ENCODE results near the gene DSCAM.
"Not testable (repeated sequence)": the region's sequence is repeated elsewhere in the genome, so short reads cannot be mapped to it uniquely, and the experiment has no call there.

Gene DSCAM

DNA sequence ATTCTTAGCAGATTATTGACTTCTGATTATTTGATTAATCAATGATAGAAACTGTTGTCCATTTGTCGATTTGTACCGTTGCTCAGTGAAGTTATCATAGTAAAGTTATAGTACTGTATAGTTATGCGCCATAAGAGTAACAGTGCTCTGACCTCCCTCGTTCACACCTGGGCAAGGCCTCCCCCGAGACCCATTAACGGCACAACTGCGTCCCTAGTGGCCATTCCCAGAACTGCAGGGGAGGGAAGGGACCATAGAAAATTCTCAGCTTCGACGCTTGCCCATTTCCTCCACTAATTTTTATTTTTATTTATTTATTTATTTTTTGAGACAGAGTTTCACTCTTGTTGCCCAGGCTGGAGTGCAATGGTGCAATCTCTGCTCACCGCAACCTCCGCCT is 334.4 kb downstream of the DSCAM start:
- DNase-seq = no peak

DNA sequence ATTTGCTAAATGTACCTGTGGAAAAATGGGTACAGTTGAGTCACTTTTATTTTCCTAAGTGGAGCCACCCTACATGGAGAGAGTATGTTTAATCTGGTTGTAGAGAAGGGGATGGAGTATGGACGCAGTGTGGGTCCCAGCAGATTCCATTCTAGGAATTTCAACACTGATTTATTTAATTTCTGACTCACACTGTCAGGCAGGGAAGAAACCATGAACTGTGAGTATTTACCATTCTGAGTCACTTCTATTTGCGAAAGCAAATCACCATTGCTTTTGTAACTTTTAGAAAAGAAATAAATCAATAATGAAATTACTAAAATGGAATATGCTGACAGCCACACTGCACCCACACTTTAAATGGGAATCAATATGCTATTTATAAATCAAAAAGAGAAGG is 339.0 kb downstream of the DSCAM start:
- no peak for DNase-seq

DNA sequence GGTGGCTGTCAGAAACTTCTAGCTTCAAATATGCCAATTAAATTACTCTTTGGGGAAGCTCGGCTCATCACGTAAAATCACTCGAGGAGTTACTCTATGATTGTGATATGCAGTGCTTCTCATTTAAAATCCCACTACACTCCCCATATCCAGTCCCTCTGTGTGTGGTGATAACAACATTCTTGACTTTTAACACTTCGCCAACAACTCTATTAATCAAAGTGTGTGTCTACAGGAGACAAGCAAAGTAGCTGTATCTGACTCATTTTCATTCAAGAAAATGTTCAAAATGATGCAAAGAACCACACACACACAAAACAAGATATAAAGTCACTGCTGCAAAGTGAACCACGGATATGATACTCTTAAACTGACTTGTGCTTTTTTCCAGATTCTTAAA is 341.3 kb downstream of the DSCAM start:
- DNase-seq = no peak

DNA sequence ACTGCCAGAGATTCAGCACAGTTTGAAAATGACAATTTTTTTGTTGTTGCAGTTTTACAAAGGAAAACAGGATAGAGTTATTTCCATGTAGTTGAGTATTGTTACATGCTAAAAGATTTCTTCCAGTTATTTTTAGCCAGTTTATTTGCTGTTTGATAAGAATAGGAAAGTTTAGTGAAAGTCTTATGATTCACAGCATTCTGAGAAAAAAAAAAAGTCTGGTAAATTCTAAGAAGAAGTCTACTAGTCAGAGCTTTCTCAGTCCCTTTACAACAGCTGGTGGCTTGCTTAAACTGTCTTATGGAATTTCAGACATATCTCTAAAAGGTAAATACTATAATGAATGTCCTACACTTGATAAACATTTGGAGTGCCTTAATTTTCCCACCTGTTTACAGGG is 341.7 kb downstream of the DSCAM start:
- DNase-seq = no peak

DNA sequence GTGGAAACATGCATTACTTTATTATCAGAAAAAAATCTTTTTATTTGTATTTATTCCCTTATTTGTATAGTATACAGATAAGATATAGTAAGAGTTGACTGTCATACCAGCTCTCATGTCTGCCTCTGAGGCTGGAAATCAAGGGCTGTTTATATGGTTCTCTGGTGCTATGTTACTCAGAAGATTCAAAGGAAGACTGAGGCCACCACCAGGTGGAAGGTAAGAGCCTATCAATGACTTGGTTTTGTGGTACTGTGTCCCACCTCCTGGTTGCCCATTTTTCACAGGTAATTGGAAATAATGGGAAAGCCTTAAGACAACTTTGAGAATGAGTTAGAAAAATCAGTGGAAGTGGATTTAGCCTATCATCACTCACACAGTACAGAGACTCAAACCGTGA is 342.1 kb downstream of the DSCAM start:
- DNase-seq = no peak

DNA sequence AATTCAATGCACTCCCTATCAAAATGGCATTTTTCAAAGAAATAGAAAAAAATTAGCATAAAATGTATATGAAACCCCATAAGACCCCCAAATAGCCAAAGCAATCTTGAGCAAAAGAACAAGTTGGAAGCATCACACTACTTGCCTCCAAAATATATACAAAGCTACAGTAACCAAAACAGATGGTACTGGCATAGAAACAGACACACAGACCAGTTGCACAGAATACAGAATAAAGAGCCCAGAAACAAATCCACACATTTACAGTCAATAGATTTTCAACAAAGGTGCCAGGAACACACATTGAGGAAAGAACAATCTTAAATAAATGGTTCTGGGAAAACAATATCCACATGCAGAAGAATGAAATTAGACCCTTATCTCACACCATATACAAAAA is 350.8 kb downstream of the DSCAM start:
- no peak for DNase-seq

DNA sequence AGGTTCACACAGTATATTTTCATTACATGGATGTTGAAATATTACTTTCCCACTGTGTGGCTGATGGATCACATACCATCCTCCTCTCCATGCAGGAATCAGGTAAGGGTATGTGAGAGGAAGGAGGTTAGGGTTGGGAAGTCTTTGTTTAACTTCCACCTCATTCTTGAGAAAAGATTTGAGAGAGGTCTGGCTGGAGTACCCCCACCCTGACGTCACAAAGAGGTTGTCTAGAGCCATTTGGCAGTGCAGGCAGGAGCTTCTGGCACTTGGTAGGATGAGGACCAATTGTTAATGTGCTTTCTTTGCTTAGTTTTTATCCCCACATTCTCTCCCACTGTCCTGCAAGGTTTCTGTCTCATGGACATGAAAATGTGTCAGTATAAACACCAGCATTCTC is 356.6 kb downstream of the DSCAM start:
- DNase-seq = no peak

DNA sequence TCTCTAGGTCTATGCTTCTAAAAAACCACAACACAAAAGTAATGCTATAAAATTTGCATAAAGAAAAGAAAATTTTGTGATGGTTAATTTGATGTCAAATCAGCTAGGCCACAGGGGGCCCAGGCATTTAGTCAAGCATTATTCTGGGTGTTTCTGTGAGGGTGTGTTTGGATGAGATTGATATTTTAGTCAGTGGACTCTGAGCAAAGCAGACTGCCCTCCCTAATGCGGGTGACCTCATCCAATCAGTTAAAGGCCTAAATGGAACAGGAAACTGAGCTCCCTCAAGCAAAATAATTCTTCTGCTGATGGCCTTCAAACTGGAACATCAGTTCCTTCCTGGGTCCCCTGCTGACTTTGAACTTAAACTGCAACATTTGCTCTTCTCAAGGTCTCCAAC is 358.0 kb downstream of the DSCAM start:
- no peak for DNase-seq

DNA sequence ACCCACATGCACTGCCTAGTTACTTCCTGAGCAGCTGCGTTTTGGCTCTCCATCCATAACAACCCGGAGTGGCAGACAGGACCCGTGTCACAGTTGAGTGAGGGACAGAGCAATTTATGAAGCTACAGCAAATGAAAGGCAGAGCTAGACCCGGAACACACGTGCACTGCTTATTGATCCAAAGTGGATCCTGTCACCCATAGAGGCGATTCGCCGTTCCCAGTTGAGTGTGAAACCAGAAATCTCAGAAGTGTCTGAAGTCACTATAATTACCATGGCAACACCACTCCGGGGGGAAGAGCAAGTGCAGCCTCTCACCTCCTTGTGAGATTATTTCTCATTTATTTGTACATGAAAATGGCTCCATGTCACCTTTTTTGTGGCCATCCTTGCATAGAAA is 365.2 kb downstream of the DSCAM start:
- DNase-seq = no peak

DNA sequence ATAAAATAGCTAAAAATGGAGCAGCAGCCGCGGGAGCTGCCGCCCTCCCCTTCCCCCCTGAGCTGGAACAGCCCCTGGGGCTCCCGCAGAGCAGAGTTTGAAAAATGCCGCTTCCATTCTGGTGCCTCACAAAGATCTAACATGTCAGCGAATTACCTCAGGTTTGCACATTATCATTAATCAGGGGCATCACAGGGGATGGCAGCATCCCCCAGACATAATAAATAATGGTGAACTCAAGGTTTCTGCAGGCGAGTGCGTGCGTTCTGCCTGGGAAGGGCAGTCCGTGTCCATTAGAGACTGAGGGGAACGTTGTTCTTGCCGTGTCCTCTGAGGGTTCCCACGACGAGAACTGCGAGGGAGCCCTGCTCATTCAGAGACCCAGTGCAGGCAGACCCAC is 372.4 kb downstream of the DSCAM start:
- DNase-seq = no peak

DNA sequence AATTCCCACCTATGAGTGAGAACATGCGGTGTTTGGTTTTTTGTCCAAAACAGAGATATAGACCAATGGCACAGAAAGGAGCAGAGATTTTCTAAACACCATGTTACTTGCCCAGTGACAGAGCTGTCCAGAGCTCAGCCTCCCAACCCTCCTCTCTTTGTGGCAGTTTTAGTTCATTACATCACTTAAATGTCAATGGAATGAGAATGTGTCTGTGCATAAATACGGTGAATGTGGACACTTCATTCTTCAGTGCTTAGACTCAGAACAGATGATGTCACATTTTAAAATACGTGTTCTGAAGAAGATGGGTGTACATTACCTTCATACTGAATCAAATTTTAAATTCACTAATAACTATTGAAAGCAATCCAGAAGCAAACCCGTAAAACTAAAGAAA is 374.9 kb downstream of the DSCAM start:
- no peak for DNase-seq

DNA sequence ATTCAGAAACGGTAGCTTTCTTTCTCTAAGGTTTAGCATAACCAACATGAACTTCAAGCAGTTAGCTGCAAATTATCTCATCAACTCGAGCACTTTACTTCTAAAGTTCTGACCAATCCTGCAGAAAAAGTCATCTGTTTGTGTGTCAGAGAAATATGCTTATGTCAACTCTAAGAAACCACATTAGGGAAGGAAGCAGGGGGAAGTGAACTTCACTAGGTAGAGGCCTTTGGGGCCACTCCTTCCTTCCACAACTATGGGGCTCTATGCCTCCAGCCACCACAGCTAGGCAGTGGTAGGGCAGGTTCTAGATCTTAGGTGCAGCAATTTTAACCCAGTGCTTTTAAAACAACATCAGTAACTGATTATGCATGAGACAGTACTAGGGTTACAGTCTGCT is 375.9 kb downstream of the DSCAM start:
- DNase-seq = no peak

DNA sequence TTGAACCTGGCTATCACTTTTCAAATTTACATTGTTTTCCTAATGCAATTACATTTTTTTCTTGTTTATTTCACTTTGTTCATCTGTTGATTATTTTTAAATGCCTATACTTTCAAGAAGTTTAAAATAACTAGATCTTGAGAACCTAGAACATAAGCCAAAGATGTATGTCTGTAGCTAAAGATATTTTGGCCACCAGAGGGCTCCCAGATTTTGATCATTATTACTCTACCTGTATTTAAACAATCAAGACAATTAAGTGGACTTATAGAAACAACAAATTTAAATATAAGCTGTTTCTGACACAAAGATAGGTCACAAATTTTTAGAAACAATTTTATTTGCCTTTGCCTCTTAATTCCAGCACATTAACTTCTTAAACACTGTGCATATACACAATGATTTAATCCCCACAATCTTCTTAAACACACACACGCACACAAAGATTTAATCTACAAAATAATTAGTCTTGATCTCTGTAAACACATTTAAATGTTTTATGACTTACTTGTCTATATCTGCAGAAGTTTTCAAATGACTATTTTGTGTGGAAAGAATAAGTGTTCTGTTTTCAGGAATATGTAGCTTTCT is 380.0 kb downstream of the DSCAM start:
- no peak for DNase-seq

DNA sequence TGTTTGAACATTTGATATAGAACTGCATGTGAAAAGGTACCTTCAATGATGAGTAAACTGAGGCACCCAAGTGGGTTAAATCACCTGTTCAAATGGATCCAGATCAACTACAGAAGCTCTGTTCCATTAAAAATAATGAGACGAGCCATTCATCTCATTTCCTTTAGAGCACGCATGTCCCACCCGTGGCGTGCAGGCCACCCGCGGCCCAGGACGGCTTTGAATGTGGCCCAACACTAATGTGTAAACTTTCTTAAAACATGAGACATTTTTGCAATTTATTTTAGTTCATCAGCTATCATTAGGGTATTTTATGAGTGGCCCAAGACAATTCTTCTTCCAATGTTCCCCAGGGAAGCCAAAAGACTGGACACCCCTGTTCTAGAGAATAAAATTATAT is 381.6 kb downstream of the DSCAM start:
- no peak for DNase-seq

DNA sequence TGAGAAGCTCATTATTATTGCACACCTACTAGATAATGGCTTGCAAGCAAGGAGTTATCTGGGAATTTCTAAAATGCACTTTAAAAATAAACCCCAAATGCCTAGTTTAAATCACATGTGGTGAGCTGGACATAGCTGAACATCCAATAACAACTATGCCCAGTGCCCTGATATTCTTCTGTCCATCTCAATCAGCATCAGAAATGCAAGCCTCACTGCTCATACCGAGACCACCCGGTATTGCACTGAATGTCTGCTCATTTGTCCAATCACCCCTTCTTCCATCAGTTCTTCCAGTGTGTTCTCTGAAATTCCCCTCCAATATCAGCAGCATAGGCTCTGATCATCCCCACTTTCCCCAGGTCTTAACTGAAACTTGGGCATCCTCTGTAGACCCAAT is 383.8 kb downstream of the DSCAM start:
- no peak for DNase-seq

DNA sequence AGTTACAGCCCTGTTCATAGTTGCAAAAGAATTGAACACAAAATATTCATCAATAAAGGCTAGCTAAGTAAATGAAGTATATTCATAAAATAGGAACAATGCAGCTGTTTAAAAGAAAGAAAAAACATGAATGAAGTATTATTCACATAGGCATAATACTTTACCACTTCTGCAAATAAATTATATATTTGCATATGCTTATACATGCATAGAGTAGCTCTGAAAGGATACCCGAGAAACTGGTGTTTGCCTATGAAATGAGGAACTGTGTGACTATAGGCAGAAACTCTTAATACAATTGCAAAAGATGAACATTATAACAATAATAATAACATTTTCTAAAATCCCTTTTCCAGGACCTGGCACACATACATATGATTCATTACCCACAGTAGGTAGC is 385.9 kb downstream of the DSCAM start:
- no peak for DNase-seq

DNA sequence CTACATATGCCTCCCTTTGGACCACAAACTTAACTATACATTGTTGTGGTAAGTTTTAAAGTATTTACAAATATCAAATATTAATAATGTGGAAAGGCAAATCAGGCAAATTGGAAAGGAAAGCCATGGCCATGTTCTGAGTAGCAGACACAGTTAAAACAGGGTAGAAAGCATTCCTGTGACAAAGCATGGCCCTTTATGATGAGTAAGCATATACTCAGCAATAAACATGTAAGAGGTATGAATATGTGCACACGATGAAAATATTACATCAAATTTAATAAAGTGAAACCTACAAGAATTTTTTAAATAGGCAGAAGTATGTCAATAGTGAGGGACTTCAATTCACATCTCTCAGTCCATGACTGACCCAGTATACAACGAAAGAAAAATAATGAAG is 389.2 kb downstream of the DSCAM start:
- no peak for DNase-seq

DNA sequence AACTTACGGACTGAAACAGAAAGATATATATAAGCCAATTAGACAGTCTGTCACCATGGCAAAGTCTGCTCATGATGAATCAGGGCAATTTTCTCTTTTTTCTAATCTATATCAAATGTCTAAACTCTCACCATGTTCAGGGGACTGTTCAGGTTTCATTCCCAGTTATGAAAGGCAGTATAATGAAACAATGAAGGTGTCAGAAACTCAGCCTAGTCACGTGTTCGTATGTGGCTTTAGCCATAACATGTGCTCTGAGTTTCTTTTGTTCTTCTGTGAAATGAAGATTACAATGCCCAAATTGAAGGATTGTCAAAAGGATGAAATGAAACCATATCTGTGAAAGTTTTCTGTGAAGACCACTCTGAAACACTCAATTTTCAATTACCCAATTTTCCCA is 392.9 kb downstream of the DSCAM start:
- no peak for DNase-seq

DNA sequence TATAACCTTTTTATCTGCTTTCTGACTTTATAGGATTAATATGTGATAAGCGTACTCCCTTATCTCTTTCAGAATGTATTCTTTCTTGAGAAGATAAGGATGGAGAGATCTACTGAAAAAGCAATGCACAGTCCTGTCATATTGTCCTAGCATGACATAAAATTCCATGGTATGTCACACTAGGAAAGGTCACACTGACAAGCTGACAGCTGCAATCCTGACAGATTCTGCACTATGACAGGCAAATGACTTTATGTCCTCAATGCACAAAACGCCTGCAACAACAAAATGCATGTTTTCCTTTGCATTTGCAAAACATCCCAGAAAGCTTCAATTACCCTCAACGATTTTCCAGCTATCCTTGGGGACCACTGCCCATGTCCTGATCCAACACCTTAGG is 393.8 kb downstream of the DSCAM start:
- no peak for DNase-seq

DNA sequence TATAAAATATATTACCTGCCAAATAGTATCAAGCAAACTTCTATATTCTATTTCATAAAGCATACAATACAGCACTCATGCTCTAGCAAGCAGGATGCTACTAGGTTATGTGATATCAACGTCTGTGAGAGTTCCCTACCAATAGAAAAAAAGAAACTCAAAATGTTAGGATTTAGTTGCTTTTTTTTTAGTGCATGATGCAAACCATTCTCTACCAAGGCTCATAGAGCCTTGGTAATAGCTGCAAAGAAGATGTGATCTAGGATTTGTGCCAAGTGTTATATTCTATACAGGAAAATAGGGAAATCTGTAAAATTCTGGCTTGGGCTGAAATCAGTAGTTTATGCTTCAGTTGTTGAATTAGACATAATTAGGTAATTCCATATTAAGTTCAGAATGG is 394.4 kb downstream of the DSCAM start:
- DNase-seq = no peak

DNA sequence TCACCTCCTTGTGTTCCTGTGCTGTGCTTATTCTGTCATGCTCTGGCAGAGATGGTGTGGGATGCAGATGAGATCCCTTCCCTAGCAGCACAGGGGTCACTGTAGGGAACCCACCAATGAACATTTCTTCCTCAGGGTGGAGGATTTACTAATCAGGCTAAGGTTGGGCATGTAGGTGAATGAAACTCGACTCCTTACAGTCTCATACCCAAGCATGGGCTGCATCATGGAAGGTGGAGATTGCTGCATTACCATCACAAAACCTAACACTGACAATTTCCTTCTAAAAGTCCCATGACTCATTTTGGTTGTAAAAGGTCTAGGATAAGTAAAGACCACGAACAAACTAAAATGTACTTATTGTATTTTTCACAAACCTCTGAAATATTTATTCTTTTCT is 399.9 kb downstream of the DSCAM start:
- DNase-seq = no peak

DNA sequence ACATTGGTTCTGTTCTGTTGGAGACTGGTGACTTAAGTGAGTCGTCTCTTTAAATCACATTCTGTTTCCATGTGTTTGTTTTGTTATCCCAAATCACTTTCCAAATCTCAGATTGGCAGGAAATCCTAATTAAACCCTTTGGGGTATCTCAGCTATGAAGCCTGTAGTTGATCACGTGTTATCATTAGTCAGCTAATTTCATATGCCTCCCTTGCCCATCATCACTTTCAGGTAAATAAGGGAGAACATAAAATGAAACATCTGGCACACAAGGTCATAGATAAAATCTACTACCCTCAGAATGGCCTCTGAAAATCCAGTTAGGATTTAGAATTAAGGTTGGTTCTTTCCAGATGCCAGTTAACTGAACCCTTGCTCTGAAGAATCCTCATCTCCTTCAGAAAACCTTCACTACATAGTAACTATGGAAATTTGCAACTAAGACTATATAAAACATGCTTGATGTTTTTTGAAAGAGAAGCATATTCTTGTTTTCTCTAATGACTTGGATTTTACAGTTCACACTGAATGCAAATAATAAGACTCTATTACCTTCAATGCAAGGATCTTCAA is 401.5 kb downstream of the DSCAM start:
- DNase-seq = no peak

DNA sequence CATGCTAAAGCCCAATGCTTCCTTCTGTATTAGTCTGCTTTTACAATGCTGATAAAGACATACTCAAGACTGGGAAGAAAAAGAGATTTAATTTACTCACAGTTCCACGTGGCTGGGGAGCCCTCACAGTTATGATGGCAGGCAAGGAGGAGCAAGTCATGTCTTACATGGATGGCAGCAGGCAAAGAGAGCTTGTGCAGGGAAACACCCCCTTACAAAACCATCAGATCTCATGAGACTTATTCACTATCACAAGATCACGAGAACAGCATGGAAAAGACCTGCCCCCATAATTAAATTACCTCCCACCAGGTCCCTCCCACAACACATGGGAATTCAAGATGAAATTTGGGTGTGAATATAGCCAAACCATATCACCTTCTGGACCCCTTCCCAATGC is 407.4 kb downstream of the DSCAM start:
- DNase-seq = not testable (repeated sequence)

DNA sequence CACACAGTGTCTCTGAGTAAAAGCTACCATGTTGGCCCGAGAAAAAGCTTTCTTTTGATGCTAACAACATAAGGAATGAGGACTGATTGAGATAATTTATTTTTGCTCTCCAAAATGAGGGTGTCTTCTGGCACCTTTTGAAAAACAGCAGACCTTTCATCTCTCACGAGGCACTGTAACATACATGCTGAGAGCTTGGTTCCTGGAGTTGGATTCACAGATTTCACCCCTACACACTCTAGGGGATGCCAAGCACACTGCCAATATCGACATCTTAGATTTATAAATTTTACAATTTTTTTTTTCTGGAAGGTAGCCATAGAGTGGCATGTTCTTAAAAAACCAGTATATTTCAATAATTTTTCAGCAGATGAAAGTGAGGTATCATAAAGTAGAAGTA is 408.3 kb downstream of the DSCAM start:
- DNase-seq = no peak

DNA sequence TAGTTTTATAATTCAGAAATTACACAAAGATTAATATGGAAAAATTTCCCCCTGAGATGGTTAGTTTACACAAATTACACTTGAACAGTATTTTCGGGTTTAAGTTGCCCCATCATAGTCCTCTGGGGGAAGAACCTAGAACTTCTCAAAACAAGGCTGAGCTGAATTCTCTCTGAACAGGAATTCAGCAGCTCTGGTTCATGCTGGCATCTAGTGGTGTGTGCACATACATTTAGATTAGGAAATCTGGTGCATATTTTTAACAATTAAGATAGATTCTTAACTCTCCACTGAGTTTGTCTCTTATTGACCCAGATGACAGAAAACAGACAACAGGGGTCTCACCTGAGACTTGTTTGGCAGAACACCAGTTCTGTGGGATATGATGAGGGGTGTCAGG is 410.7 kb downstream of the DSCAM start:
- DNase-seq = no peak

DNA sequence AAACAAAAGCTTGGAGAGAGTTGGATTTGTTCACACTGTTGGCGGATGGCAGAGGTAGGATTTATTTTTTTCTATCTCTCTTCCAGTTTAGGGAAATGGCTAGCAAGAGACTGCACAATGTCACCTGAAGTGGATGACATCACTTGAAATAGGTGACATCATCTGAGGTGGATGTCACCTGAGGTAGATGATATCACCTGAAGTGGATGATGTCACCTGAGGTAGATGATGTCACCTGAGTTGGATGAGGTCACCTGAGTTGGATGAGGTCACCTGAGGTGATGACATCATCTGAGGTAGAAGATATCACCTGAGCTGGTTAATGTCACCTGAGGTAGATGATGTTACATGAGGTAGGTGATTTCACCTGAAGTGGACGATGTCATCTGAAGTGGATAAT is 413.4 kb downstream of the DSCAM start:
- DNase-seq = no peak
